Prostate gland (tissue), 2 donors: ENCODE results near the gene DEK.

Experiments
- CTCF ChIP-seq, 4 experiments: fragments of 200-600 bp in 2 of 4; fragments of 450-650 bp in 2 of 4; sonication (generic) in 2 of 4; IDR thresholded peaks; 1 replicate in 3 of 4; 2 replicates in 1 of 4; pipeline ENCODE4 v1.5.1; 2016 to 2019; ENCODE audit warnings: antibody characterized with exemption in 4 of 4, mild to moderate bottlenecking in 2 of 4, moderate library complexity in 2 of 4
- POLR2A ChIP-seq: fragments of 450-650 bp; IDR thresholded peaks from one replicate; pipeline ENCODE4 v1.6.1; 2016; ENCODE audit warnings: antibody characterized with exemption, mild to moderate bottlenecking

GRCh38 chr6:18248698-18249097 lies 15.6 kb downstream of the DEK start:
- TF ChIP-seq CTCF (IDR thresholded peaks at IDR 0.05) = no peak
- TF ChIP-seq POLR2A = no peak
